ENCODE data around the gene KIDINS220. TPM values are rescaled to one million over a fixed set of nuclear protein-coding genes. Genes with fewer than 3 reads are reported as not detected.

The KIDINS220 gene
- total RNA-seq, 1 donor from 2014 or later, result 101 TPM

DNA sequence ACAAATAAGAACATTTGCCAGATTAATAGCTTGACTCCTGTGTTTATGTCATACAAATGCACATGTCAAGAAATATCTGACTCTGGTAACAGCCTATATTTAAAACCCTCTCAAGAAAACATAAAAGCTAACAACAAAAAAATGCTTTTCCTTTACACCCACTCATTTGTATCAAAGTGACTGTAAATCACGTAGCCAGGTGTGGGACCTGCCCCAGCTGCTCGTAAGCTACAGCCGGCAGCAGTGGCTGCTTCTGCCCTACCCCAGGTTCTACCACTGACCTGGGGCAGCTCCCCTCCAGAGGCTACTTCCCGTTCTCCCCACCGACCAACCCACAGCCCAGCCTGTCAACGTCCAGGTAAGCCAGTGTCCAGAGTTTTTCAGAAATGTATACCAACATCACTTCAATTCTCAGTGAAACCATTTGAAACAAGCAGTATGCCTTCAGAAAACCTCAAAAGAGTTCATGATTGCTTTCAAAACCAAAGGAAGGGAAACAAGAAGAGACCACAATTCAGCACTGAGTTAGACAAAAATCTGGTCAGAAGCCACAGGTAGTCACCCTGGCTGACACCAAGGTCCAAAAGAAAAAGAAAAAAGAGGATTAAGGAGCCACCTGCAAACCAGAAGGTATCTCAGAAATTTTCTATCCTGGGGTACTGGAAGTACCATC is 40.4 kb downstream of the KIDINS220 start:
- TF ChIP-seq, protein P1, sequence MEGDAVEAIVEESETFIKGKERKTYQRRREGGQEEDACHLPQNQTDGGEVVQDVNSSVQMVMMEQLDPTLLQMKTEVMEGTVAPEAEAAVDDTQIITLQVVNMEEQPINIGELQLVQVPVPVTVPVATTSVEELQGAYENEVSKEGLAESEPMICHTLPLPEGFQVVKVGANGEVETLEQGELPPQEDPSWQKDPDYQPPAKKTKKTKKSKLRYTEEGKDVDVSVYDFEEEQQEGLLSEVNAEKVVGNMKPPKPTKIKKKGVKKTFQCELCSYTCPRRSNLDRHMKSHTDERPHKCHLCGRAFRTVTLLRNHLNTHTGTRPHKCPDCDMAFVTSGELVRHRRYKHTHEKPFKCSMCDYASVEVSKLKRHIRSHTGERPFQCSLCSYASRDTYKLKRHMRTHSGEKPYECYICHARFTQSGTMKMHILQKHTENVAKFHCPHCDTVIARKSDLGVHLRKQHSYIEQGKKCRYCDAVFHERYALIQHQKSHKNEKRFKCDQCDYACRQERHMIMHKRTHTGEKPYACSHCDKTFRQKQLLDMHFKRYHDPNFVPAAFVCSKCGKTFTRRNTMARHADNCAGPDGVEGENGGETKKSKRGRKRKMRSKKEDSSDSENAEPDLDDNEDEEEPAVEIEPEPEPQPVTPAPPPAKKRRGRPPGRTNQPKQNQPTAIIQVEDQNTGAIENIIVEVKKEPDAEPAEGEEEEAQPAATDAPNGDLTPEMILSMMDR (IDR thresholded peaks at IDR 0.05), result no peak
- H3K27ac Mint-ChIP-seq (ENCODE audit: unreplicated experiment), result no peak overlapping the region
- H3K36me3 Mint-ChIP-seq (ENCODE audit: unreplicated experiment), result peaks cover 59% of the 10 kb centered on the region
- no peak for DNase-seq (ENCODE audit: extremely low spot score, unreplicated experiment)
- H3K4me3 Mint-ChIP-seq (ENCODE audit: unreplicated experiment), result no peak overlapping the region
- H3K9me3 Mint-ChIP-seq (ENCODE audit: unreplicated experiment), result no peaks in the 10 kb centered on the region
- H3K27me3 Mint-ChIP-seq (ENCODE audit: unreplicated experiment), result no peaks in the 10 kb centered on the region
- H3K4me1 Mint-ChIP-seq (ENCODE audit: unreplicated experiment), result no peaks in the 10 kb centered on the region

DNA sequence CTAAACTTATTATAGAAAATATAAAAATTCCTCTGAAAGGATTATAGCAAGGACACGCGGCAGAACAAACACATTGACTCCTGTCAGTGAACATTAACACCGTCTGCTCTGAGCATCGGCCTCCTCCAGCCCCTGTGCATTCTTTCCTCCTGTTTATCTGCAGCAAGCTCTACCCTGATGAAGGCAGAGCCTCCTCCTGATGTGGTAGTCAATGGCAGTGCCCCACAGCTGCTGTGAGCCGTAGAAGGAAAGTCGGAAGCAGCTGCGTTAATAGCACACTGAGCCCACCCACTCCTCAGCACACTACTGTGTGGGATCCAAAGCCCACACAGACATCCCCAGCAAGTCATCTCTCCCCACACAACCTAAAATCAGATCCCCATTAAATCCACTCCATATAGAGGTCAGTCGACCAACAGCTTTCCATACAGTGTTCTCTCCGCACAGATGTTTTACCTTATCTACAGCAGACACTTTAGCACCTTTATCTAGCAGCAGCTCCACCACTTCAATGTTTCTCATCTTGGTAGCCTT is 41.0 kb downstream of the KIDINS220 start:
- no peak for DNase-seq (ENCODE audit: extremely low spot score, unreplicated experiment)
- Mint-ChIP-seq H3K4me1 (ENCODE audit: unreplicated experiment) (no peaks in the 10 kb centered on the region), H3K4me3 (ENCODE audit: unreplicated experiment) (no peak overlapping the region), H3K36me3 (ENCODE audit: unreplicated experiment) (peaks cover 57% of the 10 kb centered on the region), H3K9me3 (ENCODE audit: unreplicated experiment) (no peaks in the 10 kb centered on the region), H3K27ac (ENCODE audit: unreplicated experiment) (no peak overlapping the region), H3K27me3 (ENCODE audit: unreplicated experiment) (no peaks in the 10 kb centered on the region)
- TF ChIP-seq, protein P1 (IDR thresholded peaks at IDR 0.05), result no peak

DNA sequence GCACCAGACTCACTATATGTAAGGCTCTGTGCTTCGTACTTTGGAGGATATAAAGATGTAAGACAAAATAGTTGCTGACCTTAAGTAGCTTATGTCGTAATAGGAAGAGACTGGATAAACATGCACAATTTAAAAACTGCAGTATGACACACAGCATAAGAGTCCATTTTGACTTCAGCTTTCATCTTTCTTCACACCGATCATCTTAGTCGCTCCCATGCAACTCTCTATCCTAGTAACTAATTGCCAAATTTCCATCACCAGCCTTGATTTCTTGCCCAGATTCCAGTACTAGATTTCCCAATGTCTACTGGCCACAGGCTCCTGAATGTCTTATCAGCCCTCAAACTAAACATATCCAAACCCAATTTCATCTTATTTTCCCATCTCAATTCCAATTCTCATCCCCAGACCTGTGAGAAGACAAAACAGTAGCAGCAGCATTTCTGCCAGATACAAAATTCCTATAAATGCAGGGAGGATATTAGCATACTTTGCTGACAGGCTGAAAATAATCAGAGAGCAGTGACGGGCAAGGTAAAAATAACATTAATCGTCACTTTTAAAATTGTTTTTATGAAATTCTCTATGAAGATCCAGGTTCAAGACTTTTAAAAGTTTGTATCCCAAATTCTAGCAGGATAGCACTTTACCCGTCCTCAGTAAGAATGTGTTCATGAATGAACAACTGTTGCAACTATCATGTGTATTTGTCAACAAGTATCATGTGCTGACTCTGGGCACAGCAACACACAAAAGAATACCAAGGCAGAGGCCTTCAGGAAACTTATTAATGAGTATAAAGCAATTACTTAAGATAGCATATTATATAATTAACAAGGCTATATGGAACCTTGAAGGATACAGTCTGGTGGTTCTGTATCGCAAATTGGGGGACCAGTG is 42.2 kb downstream of the KIDINS220 start:
- H3K27ac Mint-ChIP-seq (ENCODE audit: unreplicated experiment), result no peak overlapping the region
- DNase-seq (ENCODE audit: extremely low spot score, unreplicated experiment), result no peak
- H3K36me3 Mint-ChIP-seq (ENCODE audit: unreplicated experiment), result peaks cover 56% of the 10 kb centered on the region
- H3K4me1 Mint-ChIP-seq (ENCODE audit: unreplicated experiment), result no peaks in the 10 kb centered on the region
- no peaks in the 10 kb centered on the region for H3K9me3 Mint-ChIP-seq (ENCODE audit: unreplicated experiment)
- H3K4me3 Mint-ChIP-seq (ENCODE audit: unreplicated experiment), result no peak overlapping the region
- H3K27me3 Mint-ChIP-seq (ENCODE audit: unreplicated experiment), result no peaks in the 10 kb centered on the region
- TF ChIP-seq, protein P1 (IDR thresholded peaks at IDR 0.05), result no peak

DNA sequence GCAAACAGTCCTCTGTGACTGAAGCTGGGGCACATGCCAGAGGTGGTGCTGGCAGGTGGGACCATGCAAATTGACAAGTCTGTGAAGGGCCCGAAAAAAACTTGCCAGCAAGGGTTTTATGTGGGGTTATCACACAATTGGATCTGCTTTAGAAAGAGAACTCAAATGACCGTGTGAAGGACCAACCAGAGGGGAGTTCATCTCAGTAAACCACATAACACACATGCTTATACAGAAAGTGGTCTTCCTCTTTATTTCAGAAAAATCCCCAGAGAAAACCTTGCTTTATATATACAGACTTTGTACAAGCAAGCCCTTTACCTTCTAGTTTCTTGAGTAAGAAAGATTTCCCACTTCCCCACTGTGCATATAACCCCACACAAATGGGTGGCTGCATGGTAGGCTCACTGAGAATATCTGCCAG is 46.7 kb downstream of the KIDINS220 start:
- H3K27me3 Mint-ChIP-seq (ENCODE audit: unreplicated experiment), result no peaks in the 10 kb centered on the region
- H3K4me1 Mint-ChIP-seq (ENCODE audit: unreplicated experiment), result no peaks in the 10 kb centered on the region
- no peak overlapping the region for H3K4me3 Mint-ChIP-seq (ENCODE audit: unreplicated experiment)
- no peaks in the 10 kb centered on the region for H3K9me3 Mint-ChIP-seq (ENCODE audit: unreplicated experiment)
- H3K36me3 Mint-ChIP-seq (ENCODE audit: unreplicated experiment), result peaks cover 55% of the 10 kb centered on the region
- TF ChIP-seq, protein P1 (IDR thresholded peaks at IDR 0.05), result no peak
- no peak for DNase-seq (ENCODE audit: extremely low spot score, unreplicated experiment)
- H3K27ac Mint-ChIP-seq (ENCODE audit: unreplicated experiment), result no peak overlapping the region

DNA sequence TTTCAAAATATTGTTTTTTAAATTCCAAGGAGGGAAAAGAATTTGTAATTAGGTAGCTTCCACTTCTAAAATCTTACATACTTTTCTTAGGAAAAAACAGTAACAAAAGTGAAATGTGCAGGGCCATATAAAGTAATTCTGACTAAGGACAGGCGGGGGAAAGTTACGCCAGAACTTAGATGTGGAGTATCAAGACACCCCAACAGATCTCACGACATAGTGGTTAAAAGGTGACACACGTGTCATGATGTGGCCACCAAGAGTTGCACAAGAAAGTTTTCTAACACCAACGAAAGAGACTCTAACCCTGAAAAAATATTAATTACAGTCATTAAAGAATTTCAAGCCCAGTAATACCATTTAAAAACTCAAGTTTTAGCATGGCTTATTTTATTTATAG is 51.0 kb downstream of the KIDINS220 start:
- no peak overlapping the region for H3K4me3 Mint-ChIP-seq (ENCODE audit: unreplicated experiment)
- DNase-seq (ENCODE audit: extremely low spot score, unreplicated experiment), result no peak
- peaks cover 4% of the 10 kb centered on the region for H3K4me1 Mint-ChIP-seq (ENCODE audit: unreplicated experiment)
- H3K36me3 Mint-ChIP-seq (ENCODE audit: unreplicated experiment), result peaks cover 75% of the 10 kb centered on the region
- no peaks in the 10 kb centered on the region for H3K9me3 Mint-ChIP-seq (ENCODE audit: unreplicated experiment)
- no peak overlapping the region for H3K27ac Mint-ChIP-seq (ENCODE audit: unreplicated experiment)
- TF ChIP-seq, protein P1 (IDR thresholded peaks at IDR 0.05), result no peak
- H3K27me3 Mint-ChIP-seq (ENCODE audit: unreplicated experiment), result no peaks in the 10 kb centered on the region
